ENCODE measurements around the gene SLC25A39. TPM values are rescaled to one million over a fixed set of nuclear protein-coding genes. Genes with fewer than 3 reads are reported as not detected.
"Not testable (repeated sequence)": the region's sequence is repeated elsewhere in the genome, so short reads cannot be mapped to it uniquely, and the experiment has no call there.

The SLC25A39 gene
- 100 to 1,000 TPM in 5 of 6 experiments, 10 to 100 TPM in 1; 94.8 to 116 (median 108) TPM for total RNA-seq (2021; fragmentation: NEBNext Ultra II Directional; extraction: Animal tissue kit (Norgen Biotek cat#: 25700))
- long read RNA-seq, transcript SLC25A39-202 (12 exons, 1,565 nt): minor isoform, 28 of 303 reads
- long read RNA-seq, transcript SLC25A39-201 (12 exons, 1,607 nt): major isoform, 231 of 303 reads
- long read RNA-seq, transcript SLC25A39-212 (12 exons, 1,542 nt): minor isoform, 10 of 303 reads
- long read RNA-seq, partial matches to known transcripts: 12 of 303 reads
- long read RNA-seq, other reads (novel, unspliced or antisense): 20 of 303 reads

- H3K9me3 Mint-ChIP-seq: no peaks in the 10 kb centered on the region
- peaks cover 24% of the 10 kb centered on the region for H3K4me1 Mint-ChIP-seq (ENCODE audit: low read depth)
- H3K27ac Mint-ChIP-seq: peak within 1 kb of the TSS; percentile 85
Measured at GRCh38 chr17:44324571-44325275, at the start of gene SLC25A39. Gene SLC25A39, minus strand, starts transcription at chr17:44324823. Its CDS starts 1,261 bp downstream, at chr17:44323562.

GRCh38 chr17:44372036-44372435 is 47.4 kb upstream of the SLC25A39 start:
- Mint-ChIP-seq H3K27me3 (ENCODE audit: insufficient read depth) (peaks cover 28% of the 10 kb centered on the region), H3K27ac (no peak overlapping the region), H3K36me3 (ENCODE audit: low read depth) (no peaks in the 10 kb centered on the region), H3K9me3 (no peaks in the 10 kb centered on the region), H3K4me3 (no peak overlapping the region), H3K4me1 (ENCODE audit: low read depth) (no peaks in the 10 kb centered on the region)
- no peak for TF ChIP-seq CTCF (IDR thresholded peaks at IDR 0.05)
- DNase-seq: no peak

More at GRCh38 chr17:44324571-44325275, at the start of gene SLC25A39:
- DNase-seq: peak; percentile 91
- Mint-ChIP-seq H3K4me3 (peak within 1 kb of the TSS; percentile 91), H3K36me3 (ENCODE audit: low read depth) (0 out of 2 replicates have a peak, but pooled peaks cover under 1% of the 10 kb centered on the region), H3K27me3 (ENCODE audit: insufficient read depth) (peaks cover 2% of the 10 kb centered on the region; the same call in 1 of the 2 replicates)
- no peak for TF ChIP-seq CTCF (IDR thresholded peaks at IDR 0.05)

GRCh38 chr17:44369414-44370023 is 44.9 kb upstream of the SLC25A39 start:
- H3K4me1 Mint-ChIP-seq (ENCODE audit: low read depth); H3K36me3 Mint-ChIP-seq (ENCODE audit: low read depth); H3K4me3 Mint-ChIP-seq; H3K9me3 Mint-ChIP-seq; H3K27ac Mint-ChIP-seq; DNase-seq: not testable (repeated sequence)
- peaks cover 41% of the 10 kb centered on the region for H3K27me3 Mint-ChIP-seq (ENCODE audit: insufficient read depth)

- H3K27ac Mint-ChIP-seq; H3K4me3 Mint-ChIP-seq; DNase-seq; H3K4me1 Mint-ChIP-seq (ENCODE audit: low read depth); H3K36me3 Mint-ChIP-seq (ENCODE audit: low read depth); H3K9me3 Mint-ChIP-seq: not testable (repeated sequence)
- peaks cover 41% of the 10 kb centered on the region for H3K27me3 Mint-ChIP-seq (ENCODE audit: insufficient read depth)
Measured at GRCh38 chr17:44368391-44369243, 44.0 kb upstream of the SLC25A39 start.

GRCh38 chr17:44367231-44367979 is 42.8 kb upstream of the SLC25A39 start:
- TF ChIP-seq CTCF (IDR thresholded peaks at IDR 0.05): no peak
- peaks cover 41% of the 10 kb centered on the region for H3K27me3 Mint-ChIP-seq (ENCODE audit: insufficient read depth)
- H3K36me3 Mint-ChIP-seq (ENCODE audit: low read depth): no peaks in the 10 kb centered on the region
- no peak overlapping the region for H3K27ac Mint-ChIP-seq
- no peaks in the 10 kb centered on the region for H3K4me1 Mint-ChIP-seq (ENCODE audit: low read depth)
- no peaks in the 10 kb centered on the region for H3K9me3 Mint-ChIP-seq
- DNase-seq: no peak
- H3K4me3 Mint-ChIP-seq: no peak overlapping the region

- not testable (repeated sequence) for DNase-seq; H3K36me3 Mint-ChIP-seq (ENCODE audit: low read depth); H3K27ac Mint-ChIP-seq; H3K4me3 Mint-ChIP-seq; H3K9me3 Mint-ChIP-seq
- peaks cover 33% of the 10 kb centered on the region for H3K27me3 Mint-ChIP-seq (ENCODE audit: insufficient read depth)
- H3K4me1 Mint-ChIP-seq (ENCODE audit: low read depth): peaks cover 14% of the 10 kb centered on the region; the same call in 1 of the 2 replicates
Measured at GRCh38 chr17:44365051-44365450, 40.4 kb upstream of the SLC25A39 start.

All from HFFc6 (cell line).